GM18951 (cell line): ENCODE results near the gene TTK.

ENCODE experiments used
- POLR2A ChIP-seq: IDR thresholded peaks from 4 replicates; pipeline ENCODE4 v1.6.1; 2011; ENCODE audit warnings: mild to moderate bottlenecking; ENCODE audit not compliant: insufficient read length, insufficient read depth; ENCODE audit errors: extremely low read depth
- in situ Hi-C: fragments of 300-500 bp; cut with MboI; formaldehyde crosslinking; loops from one replicate; pipeline ENCODE4 v1.12.0; 2022; ENCODE audit warnings: low sequenced_read_pairs, mixed read lengths, inconsistent platforms; ENCODE audit not compliant: unreplicated experiment

The TTK gene

GRCh38 chr6:80077067-80077466 is 72.6 kb downstream of the TTK start:
- no peak for TF ChIP-seq POLR2A
- in situ Hi-C loops: no loop called here

DNA sequence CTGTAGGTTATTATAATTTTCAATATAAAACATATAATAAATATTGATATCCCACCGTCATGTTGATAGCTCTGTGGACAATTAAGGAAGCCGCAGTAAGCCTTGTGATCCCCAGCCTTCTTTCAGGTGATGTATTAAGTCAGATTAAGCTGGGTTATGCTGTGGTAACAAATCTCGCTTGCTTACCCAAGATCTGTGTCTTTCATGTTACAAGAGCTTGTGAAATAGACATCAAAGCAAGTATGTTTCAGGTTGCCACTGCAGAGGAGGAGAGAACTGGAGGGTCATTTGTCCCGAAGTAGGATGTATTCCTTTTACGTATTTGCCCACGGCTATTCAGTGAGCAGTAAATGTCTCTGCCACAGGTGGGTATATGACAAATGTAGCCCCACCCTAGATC is 84.2 kb downstream of the TTK start:
- TF ChIP-seq POLR2A: no peak
- in situ Hi-C loops: loop anchor here (10.0 kb wide), 1 partner anchor 134 kb away; no protein-coding TSS in a partner anchor

DNA sequence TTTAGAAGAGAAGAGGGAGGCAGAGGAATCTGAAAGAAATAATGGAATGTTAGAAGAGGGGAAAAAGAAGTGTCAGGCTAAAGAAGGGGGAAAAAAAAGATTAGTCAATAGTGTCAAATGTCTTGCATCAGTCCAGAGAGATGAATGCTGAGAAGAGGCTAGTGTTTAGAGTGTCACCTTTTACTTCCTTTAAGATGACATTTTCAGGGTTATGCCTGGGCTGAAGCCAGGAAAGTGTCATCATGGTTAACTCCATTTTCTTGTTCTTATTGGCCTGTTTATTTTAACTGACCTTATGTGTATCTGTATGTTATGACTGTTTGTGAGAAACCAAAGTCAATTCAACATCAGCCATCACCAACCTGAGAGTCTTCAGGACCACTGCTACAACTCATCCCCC is 87.1 kb downstream of the TTK start:
- no peak for TF ChIP-seq POLR2A
- in situ Hi-C loops: no loop called here
